ENCODE results near the gene NOLC1.

NOLC1 gene

DNA sequence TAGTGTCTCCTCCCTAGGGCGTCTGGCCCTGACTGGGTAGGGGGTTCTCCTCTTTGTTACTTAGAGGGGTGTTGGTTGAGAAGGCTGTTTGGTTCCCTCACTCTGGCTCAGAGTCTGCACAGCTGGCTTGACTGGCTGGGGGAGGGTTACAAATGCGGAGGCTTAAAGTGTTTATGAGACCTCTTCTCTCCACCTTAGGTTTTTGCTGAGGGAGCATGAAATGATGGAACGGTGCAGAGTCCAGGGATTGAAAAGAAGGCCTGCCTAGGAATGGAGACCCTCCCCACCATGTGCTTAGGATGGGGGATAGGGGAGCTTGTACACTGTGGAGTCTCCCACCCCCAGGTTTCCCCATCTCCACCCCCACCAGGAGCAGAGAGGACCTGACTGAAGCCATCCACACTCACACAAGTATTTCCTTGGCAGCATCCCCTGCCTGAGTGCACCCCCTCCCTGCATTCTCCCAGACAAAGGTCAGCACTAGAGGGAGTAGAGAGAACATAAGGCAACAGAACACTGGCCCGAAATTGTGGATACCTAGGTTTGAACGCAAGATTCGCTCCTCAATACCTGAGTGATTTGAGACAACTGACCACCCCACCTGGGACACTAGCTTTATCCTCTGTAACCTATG lies 30.3 kb upstream of the NOLC1 start:
- in situ Hi-C loops (cut with HindIII; ENCODE audit: low sequenced_read_pairs): no loop called here

DNA sequence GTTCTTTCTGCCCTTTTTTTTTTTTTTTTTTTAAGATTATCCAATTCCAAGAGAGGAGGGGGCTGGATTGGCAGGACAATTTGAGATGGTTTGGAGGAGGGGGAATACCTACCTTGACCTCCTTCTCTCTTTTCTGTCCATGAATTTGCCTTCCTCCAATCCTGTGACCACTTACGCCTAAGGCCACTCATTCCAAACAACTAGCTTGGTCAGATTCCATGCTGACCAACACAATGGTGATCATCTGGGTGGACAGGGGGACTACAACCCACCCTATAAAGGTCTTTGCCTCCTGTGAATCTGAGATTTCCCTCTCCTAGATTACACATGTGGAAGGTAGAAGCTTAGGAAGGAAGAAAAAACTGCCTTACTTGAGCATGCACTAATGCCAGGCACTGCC lies 29.7 kb upstream of the NOLC1 start:
- in situ Hi-C loops (cut with HindIII; ENCODE audit: low sequenced_read_pairs): no loop called here

DNA sequence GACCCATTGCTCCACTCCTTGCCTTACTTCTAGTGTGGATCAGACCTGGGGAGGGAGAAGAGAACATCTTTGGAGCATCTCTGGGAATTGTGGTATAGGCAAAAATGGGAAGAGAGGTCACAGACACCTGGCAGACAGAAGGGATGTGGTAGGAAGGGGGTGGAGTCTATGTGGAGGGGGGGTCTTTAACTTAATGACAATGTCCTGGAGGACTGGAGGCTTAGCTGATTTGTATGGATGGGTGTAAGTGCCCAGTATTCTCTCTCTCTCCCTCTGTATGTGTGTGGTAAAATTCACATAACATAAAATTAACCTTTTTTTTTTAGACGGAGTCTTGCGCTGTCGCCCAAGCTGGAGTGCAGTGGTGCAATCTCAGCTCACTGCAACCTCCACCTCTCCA lies 29.0 kb upstream of the NOLC1 start:
- in situ Hi-C loops (cut with HindIII; ENCODE audit: low sequenced_read_pairs): no loop called here

GRCh38 chr10:102131286-102132170 lies 20.7 kb upstream of the NOLC1 start:
- in situ Hi-C loops (cut with HindIII; ENCODE audit: low sequenced_read_pairs): no loop called here

DNA sequence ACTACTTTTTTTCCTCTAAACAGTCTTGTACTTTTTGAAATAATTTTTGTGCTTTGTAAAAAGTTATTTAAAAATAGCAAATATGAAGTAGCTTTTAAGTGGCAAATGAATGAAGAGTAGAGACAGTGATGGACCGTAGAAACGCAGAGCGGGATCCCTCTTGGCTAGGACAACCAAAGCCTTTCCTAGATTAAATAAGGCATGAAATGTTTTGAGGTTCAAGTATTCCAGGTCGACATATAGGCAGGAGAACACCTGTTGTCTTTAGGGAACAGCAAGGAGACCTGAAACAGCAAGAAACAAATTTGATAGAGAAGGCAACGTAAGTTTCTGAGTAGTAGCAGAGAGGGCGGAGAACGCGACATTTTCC lies 20.0 kb upstream of the NOLC1 start:
- in situ Hi-C loops (cut with HindIII; ENCODE audit: low sequenced_read_pairs): no loop called here

GRCh38 chr10:102132563-102133372 lies 19.4 kb upstream of the NOLC1 start, which contains the start of gene PPRC1:
PPRC1 (plus strand) TSS chr10:102133040; CDS start chr10:102133069, 29 bp downstream.
- in situ Hi-C loops (cut with HindIII; ENCODE audit: low sequenced_read_pairs): no loop called here

- in situ Hi-C loops (cut with HindIII; ENCODE audit: low sequenced_read_pairs): no loop called here
Measured at GRCh38 chr10:102133373-102134195, 18.6 kb upstream of the NOLC1 start.

DNA sequence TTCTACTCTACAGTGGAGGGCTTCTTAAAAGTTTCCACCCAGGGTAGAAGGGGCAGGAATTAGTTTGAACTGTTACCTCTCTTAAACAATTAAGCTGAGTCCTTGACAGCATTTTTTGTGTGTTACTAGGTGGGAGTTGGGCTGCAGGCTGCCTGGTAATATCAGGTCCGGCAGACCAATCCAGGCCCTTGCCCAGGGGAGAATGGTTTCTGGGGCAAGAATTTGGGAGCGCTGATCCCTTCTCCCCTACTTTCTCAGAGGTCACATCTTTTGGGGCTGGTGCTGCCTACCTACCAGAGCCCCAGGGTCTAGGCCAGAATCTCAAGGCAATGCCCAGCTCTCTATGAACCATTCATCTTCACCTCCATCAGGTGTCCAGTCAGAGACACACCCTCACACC lies 17.8 kb upstream of the NOLC1 start:
- in situ Hi-C loops (cut with HindIII; ENCODE audit: low sequenced_read_pairs): no loop called here

GRCh38 chr10:102135956-102136526 lies 16.1 kb upstream of the NOLC1 start:
- in situ Hi-C loops (cut with HindIII; ENCODE audit: low sequenced_read_pairs): loop anchor here (5.0 kb wide), 1 partner anchor 41 kb away; no protein-coding TSS in a partner anchor

- in situ Hi-C loops (cut with HindIII; ENCODE audit: low sequenced_read_pairs): loop anchor here (5.0 kb wide), 1 partner anchor 38 kb away; no protein-coding TSS in a partner anchor
Measured at GRCh38 chr10:102139281-102140110, 12.7 kb upstream of the NOLC1 start.

- in situ Hi-C loops (cut with HindIII; ENCODE audit: low sequenced_read_pairs): no loop called here
Measured at GRCh38 chr10:102140218-102140617, 12.0 kb upstream of the NOLC1 start.

- in situ Hi-C loops (cut with HindIII; ENCODE audit: low sequenced_read_pairs): no loop called here
Measured at GRCh38 chr10:102140913-102141540, 11.2 kb upstream of the NOLC1 start.

DNA sequence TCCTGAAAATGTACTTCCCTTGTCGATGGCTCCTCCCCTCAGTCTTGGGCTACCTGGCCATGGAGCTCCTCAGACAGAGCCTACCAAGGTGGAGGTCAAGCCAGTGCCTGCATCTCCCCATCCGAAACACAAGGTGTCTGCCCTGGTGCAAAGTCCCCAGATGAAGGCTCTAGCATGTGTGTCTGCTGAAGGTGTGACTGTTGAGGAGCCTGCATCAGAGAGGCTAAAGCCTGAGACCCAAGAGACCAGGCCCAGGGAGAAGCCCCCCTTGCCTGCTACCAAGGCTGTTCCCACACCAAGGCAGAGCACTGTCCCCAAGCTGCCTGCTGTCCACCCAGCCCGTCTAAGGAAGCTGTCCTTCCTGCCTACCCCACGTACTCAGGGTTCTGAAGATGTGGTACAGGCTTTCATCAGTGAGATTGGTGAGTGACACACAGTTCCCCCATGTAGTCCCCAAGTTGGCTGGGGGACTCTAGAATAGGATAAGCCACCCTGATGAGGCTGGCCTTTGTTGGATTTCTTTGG lies 10.5 kb upstream of the NOLC1 start:
- in situ Hi-C loops (cut with HindIII; ENCODE audit: low sequenced_read_pairs): no loop called here

- in situ Hi-C loops (cut with HindIII; ENCODE audit: low sequenced_read_pairs): loop anchor here (5.0 kb wide), 1 partner anchor 50 kb away; no protein-coding TSS in a partner anchor
Measured at GRCh38 chr10:102146971-102147428, 5.2 kb upstream of the NOLC1 start.

DNA sequence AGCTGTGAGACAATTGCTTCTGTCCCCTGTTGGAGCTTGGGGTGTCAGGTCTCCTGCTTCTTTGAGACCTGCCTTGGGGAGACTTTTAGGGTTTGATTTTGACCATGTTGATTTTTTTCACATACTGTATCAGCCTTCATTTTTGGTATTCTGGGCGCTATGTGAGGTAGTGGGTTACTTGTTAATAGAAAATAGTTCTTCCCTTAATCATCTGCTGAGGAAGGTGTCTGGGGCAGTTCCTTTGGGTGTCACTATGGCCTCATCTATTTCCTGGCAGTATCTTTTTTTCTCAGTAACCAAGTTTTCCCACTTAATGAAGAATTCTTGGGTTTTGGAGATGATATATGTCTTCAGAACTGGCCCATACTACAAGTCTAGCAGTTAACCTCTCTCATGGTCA lies 4.6 kb upstream of the NOLC1 start:
- in situ Hi-C loops (cut with HindIII; ENCODE audit: low sequenced_read_pairs): loop anchor here (5.0 kb wide), 1 partner anchor 50 kb away; no protein-coding TSS in a partner anchor

DNA sequence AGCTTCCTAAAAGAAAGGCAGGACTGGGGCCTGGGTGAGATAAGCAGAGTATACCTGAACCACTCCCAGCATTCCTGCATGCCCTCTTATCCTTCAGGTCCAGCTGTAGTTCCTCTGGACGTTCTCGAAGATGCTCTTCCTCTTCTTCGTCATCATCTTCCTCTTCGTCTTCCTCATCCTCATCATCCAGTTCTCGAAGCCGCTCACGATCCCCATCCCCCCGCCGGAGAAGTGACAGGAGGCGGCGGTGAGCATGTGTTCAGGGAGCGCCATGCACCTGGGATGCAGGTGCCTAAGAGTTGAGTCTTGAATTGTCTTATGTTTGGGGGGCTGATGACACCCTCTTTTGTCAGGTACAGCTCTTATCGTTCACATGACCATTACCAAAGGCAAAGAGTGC lies 3.9 kb upstream of the NOLC1 start:
- in situ Hi-C loops (cut with HindIII; ENCODE audit: low sequenced_read_pairs): loop anchor here (5.0 kb wide), 1 partner anchor 51 kb away; no protein-coding TSS in a partner anchor

- in situ Hi-C loops (cut with HindIII; ENCODE audit: low sequenced_read_pairs): no loop called here
Measured at GRCh38 chr10:102150970-102151773, 1.0 kb upstream of the NOLC1 start.
